ENCODE results near the gene RBM24. TPM values are rescaled to one million over a fixed set of nuclear protein-coding genes. Genes with fewer than 3 reads are reported as not detected.

Gene RBM24
- polyA plus RNA-seq, 3 donors = not detected

DNA sequence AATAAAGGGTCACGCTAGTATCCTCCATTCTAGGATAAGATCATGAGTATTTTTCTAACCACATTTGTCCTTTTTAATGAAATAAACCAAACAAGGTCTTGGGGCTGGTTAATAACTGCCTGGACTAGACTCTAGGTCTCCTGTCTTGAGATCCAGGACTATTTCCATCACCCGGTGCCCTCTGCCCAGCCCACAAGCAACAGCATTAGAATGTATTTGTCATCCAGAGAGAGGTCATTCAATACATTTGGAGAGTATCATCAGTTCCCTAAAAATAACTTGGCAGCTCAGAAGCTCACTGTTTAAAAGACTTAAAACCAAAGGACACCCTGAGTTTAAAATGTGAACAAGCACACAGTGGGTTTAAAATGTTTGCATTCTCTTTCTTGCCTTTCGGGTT lies 4.4 kb upstream of the RBM24 start:
- H2AFZ ChIP-seq (ENCODE audit: insufficient read depth, low read depth, low read length, poor library complexity, severe bottlenecking) = no peak overlapping the region
- H3K4me2 ChIP-seq (replicated peaks; ENCODE audit: extremely low read depth, low read length, poor library complexity, severe bottlenecking) = no peak overlapping the region
- H3K27me3 ChIP-seq (ENCODE audit: control insufficient read depth in 2 of 2, insufficient read depth in 2 of 2, low read length in 2 of 2) = peaks cover 29 to 44% of the 10 kb centered on the region in 2 donors
- no peak overlapping the region for H3K4me3 Mint-ChIP-seq
- peaks cover 0 to 3% of the 10 kb centered on the region in 2 donors for H3K9me3 ChIP-seq (replicated peaks in 1 of 2; ENCODE audit: control insufficient read depth in 1 of 2, insufficient read depth in 1 of 2, low read length in 2 of 2)
- H3K4me1 ChIP-seq (ENCODE audit: control insufficient read depth in 1 of 2, insufficient read depth in 2 of 2, low read length in 2 of 2) = peaks cover 3 to 11% of the 10 kb centered on the region in 2 donors
- TF ChIP-seq, protein P1, sequence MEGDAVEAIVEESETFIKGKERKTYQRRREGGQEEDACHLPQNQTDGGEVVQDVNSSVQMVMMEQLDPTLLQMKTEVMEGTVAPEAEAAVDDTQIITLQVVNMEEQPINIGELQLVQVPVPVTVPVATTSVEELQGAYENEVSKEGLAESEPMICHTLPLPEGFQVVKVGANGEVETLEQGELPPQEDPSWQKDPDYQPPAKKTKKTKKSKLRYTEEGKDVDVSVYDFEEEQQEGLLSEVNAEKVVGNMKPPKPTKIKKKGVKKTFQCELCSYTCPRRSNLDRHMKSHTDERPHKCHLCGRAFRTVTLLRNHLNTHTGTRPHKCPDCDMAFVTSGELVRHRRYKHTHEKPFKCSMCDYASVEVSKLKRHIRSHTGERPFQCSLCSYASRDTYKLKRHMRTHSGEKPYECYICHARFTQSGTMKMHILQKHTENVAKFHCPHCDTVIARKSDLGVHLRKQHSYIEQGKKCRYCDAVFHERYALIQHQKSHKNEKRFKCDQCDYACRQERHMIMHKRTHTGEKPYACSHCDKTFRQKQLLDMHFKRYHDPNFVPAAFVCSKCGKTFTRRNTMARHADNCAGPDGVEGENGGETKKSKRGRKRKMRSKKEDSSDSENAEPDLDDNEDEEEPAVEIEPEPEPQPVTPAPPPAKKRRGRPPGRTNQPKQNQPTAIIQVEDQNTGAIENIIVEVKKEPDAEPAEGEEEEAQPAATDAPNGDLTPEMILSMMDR (IDR thresholded peaks at IDR 0.05) = no peak
- H3K27me3 Mint-ChIP-seq (ENCODE audit: low read depth in 3 of 3) = peaks cover 41 to 50% (median 46%) of the 10 kb centered on the region in 3 donors
- H3K79me2 ChIP-seq (ENCODE audit: insufficient read depth, low read length) = no peaks in the 10 kb centered on the region
- H4K20me1 ChIP-seq (ENCODE audit: insufficient read depth, low read length) = no peaks in the 10 kb centered on the region
- no peaks in the 10 kb centered on the region for H3K36me3 ChIP-seq (replicated peaks in 1 of 2; ENCODE audit: control insufficient read depth in 1 of 2, insufficient read depth in 2 of 2, low read length in 2 of 2)
- H3K27ac ChIP-seq (ENCODE audit: low read depth in 1 of 2, low read length in 2 of 2) = no peak overlapping the region
- no peak overlapping the region for H3K4me3 ChIP-seq (replicated peaks in 1 of 3; ENCODE audit: low read depth in 2 of 3, low read length in 3 of 3)
- no peak overlapping the region for H3K9ac ChIP-seq (ENCODE audit: insufficient read depth, low read length, poor library complexity, severe bottlenecking)
- peaks cover 3 to 5% of the 10 kb centered on the region in 2 donors for H3K36me3 Mint-ChIP-seq
- peaks cover 0 to 13% (median 6%) of the 10 kb centered on the region in 7 donors for H3K9me3 Mint-ChIP-seq
- no peak for DNase-seq
- peaks cover 8% of the 10 kb centered on the region for H3K4me1 Mint-ChIP-seq
- intact Hi-C loops (cut with micrococcal nuclease) = no loop called here
- no peak overlapping the region for H3K27ac Mint-ChIP-seq
- no CpG with 5 or more reads among the region's 3 CpGs for WGBS (ENCODE audit: insufficient coverage)

DNA sequence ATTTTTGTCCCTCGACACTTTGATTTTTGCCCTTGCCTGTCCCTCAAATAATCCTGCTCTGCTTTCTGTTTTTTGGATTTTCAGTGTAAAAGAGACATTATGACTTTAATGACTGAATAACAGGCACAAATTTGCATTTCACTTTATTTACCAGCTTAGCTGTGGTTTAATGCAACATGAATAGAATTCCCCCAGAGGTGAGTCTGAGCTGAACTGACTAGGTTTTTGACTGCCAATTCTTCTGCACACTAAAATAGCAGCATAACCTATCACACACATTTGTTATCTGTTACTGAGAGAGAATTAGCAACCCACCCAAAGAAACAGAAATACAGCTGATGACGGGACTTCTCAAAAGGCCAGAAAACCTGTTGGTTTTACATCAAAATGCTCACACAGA lies 3.9 kb upstream of the RBM24 start:
- H3K36me3 Mint-ChIP-seq = peaks cover 4 to 9% of the 10 kb centered on the region in 2 donors
- intact Hi-C loops (cut with micrococcal nuclease) = no loop called here
- no peak for DNase-seq
- Histone ChIP-seq H2AFZ (ENCODE audit: insufficient read depth, low read depth, low read length, poor library complexity, severe bottlenecking) (no peak overlapping the region), H3K9ac (ENCODE audit: insufficient read depth, low read length, poor library complexity, severe bottlenecking) (no peak overlapping the region), H3K27ac (ENCODE audit: low read depth in 1 of 2, low read length in 2 of 2) (no peak overlapping the region), H3K27me3 (ENCODE audit: control insufficient read depth in 2 of 2, insufficient read depth in 2 of 2, low read length in 2 of 2) (peaks cover 34 to 48% of the 10 kb centered on the region in 2 donors), H3K4me1 (ENCODE audit: control insufficient read depth in 1 of 2, insufficient read depth in 2 of 2, low read length in 2 of 2) (peaks cover 7 to 15% of the 10 kb centered on the region in 2 donors), H3K36me3 (replicated peaks in 1 of 2; ENCODE audit: control insufficient read depth in 1 of 2, insufficient read depth in 2 of 2, low read length in 2 of 2) (no peaks in the 10 kb centered on the region), H3K4me2 (replicated peaks; ENCODE audit: extremely low read depth, low read length, poor library complexity, severe bottlenecking) (no peak overlapping the region), H3K4me3 (replicated peaks in 1 of 3; ENCODE audit: low read depth in 2 of 3, low read length in 3 of 3) (no peak overlapping the region), H3K9me3 (replicated peaks in 1 of 2; ENCODE audit: control insufficient read depth in 1 of 2, insufficient read depth in 1 of 2, low read length in 2 of 2) (peaks cover 0 to 7% of the 10 kb centered on the region in 2 donors), H4K20me1 (ENCODE audit: insufficient read depth, low read length) (no peaks in the 10 kb centered on the region), H3K79me2 (ENCODE audit: insufficient read depth, low read length) (no peaks in the 10 kb centered on the region)
- 100% methylated on average over 2 of the region's 2 CpGs for WGBS (ENCODE audit: insufficient coverage)
- peaks cover 13% of the 10 kb centered on the region for H3K4me1 Mint-ChIP-seq
- H3K9me3 Mint-ChIP-seq = peaks cover 0 to 14% (median 9%) of the 10 kb centered on the region in 7 donors
- H3K27me3 Mint-ChIP-seq (ENCODE audit: low read depth in 3 of 3) = peaks cover 43 to 55% (median 51%) of the 10 kb centered on the region in 3 donors
- no peak overlapping the region for H3K4me3 Mint-ChIP-seq
- no peak overlapping the region for H3K27ac Mint-ChIP-seq
- TF ChIP-seq, protein P1 (IDR thresholded peaks at IDR 0.05) = no peak

All from CD14-positive monocyte (primary cell).